ENCODE results near the gene PAPOLB.

The PAPOLB gene

DNA sequence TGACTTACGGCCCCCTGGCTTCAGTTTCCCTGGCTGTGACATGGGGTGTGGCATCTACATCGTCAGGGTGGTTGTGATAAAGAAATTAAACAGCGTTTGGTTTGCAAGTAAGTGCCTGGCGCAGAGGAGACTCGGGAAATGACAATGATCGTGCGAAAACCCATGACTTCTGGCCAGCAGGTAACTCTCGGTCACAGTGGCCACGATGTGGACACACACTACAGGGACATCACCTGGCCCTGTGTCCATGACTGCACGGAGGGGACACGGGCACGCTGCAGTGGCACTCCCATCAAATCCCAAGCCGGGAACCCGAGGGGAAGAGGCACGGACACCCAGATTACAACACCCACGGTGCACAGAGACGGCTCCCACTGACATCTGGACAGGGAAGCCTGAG is 28.7 kb downstream of the PAPOLB start:
- TF ChIP-seq CTCF (IDR thresholded peaks at IDR 0.05; ENCODE audit: borderline replicate concordance, control extremely low read depth, extremely low read depth, insufficient read depth, missing control alignments) = no peak
- in situ Hi-C loops (cut with MboI; ENCODE audit: low sequenced_read_pairs, unreplicated experiment) = no loop called here
- no peak for DNase-seq (ENCODE audit: low spot score)

GRCh38 chr7:4832711-4833110 is 29.1 kb downstream of the PAPOLB start:
- TF ChIP-seq CTCF (IDR thresholded peaks at IDR 0.05; ENCODE audit: borderline replicate concordance, control extremely low read depth, extremely low read depth, insufficient read depth, missing control alignments) = no peak
- in situ Hi-C loops (cut with MboI; ENCODE audit: low sequenced_read_pairs, unreplicated experiment) = no loop called here
- no peak for DNase-seq (ENCODE audit: low spot score)

DNA sequence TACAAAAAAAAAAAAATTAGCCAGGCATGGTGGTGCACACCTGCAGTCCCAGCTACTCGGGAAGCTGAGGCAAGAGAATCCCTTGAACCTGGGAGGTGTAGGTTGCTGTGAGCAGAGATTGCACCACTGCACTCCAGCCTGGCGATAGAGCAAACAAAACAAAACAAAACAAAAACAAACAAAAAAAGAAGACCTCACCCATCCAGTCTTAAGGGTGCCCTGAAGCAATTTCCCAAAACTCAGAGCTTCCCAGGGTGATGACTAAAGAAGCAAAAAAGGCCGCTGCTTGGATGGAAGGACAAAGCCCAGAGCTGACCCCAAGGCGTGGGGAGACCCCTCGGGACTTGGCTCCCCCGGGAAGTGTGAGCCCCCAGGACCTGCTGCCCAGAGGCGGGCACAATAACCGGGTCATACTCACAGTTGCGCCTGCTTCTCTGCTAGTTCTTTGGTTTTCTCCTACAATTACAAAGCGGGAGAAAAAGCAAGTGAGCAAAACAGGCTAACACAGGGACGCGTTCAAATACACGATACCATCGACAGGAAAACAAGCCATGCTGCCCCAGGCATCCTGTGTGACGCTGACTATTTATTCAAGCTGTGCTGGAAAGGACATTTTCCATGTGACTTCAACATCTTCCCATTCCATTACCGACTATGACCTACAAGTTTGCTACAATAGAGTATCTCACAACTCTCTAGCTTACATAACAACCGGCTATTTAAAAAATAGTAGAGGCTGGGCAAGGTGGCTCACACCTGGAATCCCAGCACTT is 29.9 kb downstream of the PAPOLB start:
- no peak for DNase-seq (ENCODE audit: low spot score)
- in situ Hi-C loops (cut with MboI; ENCODE audit: low sequenced_read_pairs, unreplicated experiment) = no loop called here
- TF ChIP-seq CTCF (IDR thresholded peaks at IDR 0.05; ENCODE audit: borderline replicate concordance, control extremely low read depth, extremely low read depth, insufficient read depth, missing control alignments) = no peak

GRCh38 chr7:4830176-4830575 is 31.7 kb downstream of the PAPOLB start:
- TF ChIP-seq CTCF (IDR thresholded peaks at IDR 0.05; ENCODE audit: borderline replicate concordance, control extremely low read depth, extremely low read depth, insufficient read depth, missing control alignments) = peak; percentile 28
- peak; percentile 73 for DNase-seq (ENCODE audit: low spot score)
- in situ Hi-C loops (cut with MboI; ENCODE audit: low sequenced_read_pairs, unreplicated experiment) = no loop called here

- TF ChIP-seq CTCF (IDR thresholded peaks at IDR 0.05; ENCODE audit: borderline replicate concordance, control extremely low read depth, extremely low read depth, insufficient read depth, missing control alignments) = no peak
- DNase-seq (ENCODE audit: low spot score) = no peak
- in situ Hi-C loops (cut with MboI; ENCODE audit: low sequenced_read_pairs, unreplicated experiment) = no loop called here
Observed at GRCh38 chr7:4828720-4829383, 33.0 kb downstream of the PAPOLB start.

DNA sequence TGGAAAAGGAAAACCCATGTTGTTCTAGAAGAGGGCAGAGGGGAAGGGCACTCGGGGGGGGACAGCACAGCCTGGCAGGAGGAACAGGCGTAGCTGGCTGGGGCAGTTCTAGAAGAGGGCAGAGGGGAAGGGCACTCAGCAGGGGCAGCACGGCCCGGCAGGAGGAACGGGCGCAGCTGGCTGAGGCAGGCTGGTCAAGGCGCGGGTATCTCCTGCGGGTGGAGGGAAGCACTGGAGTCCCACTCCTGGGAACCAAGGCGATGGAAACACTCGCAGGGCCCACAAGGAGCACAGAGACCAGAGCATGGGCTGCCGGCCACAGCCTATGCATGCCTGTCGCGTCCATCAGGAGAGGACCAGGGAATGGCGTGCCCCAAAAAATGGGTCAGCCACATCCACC is 36.7 kb downstream of the PAPOLB start:
- DNase-seq (ENCODE audit: low spot score) = no peak
- TF ChIP-seq CTCF (IDR thresholded peaks at IDR 0.05; ENCODE audit: borderline replicate concordance, control extremely low read depth, extremely low read depth, insufficient read depth, missing control alignments) = no peak
- in situ Hi-C loops (cut with MboI; ENCODE audit: low sequenced_read_pairs, unreplicated experiment) = no loop called here

Measured in GM13976 (cell line).